Bronchial epithelial cell (primary cell): ENCODE results near the gene NUDT3. TPM values are rescaled to one million over a fixed set of nuclear protein-coding genes. Genes with fewer than 3 reads are reported as not detected.

ENCODE experiments used
- DNase-seq: peaks from one replicate; pipeline ENCODE4 v3.0.0-alpha.2; 2010; ENCODE audit warnings: low read depth
- FAIRE-seq: peaks from 2 replicates; lab custom pipeline; 2011; peaks lifted over from hg19 to GRCh38; lab: Jason Lieb, UNC
- H3K27me3 ChIP-seq: 2 replicates; pipeline ENCODE4 v1.5.1; 2011; ENCODE audit warnings: low read length; ENCODE audit not compliant: control insufficient read depth, insufficient read depth
- H3K36me3 ChIP-seq: 2 replicates; pipeline ENCODE4 v1.5.1; 2011; ENCODE audit warnings: low read length; ENCODE audit not compliant: control insufficient read depth, insufficient read depth
- H3K4me3 ChIP-seq: 2 replicates; pipeline ENCODE4 v1.5.1; 2011; ENCODE audit warnings: mild to moderate bottlenecking, low read depth, low read length, control low read depth
- CTCF ChIP-seq: IDR thresholded peaks from 2 replicates; pipeline ENCODE4 v1.5.1; 2011; ENCODE audit warnings: mild to moderate bottlenecking, moderate library complexity, low read length, control low read depth, inconsistent platforms; ENCODE audit not compliant: insufficient read depth, severe bottlenecking
- total RNA-seq: library from RNA; depleted of rRNA; stranded (reverse); fragments of >200 nt; gene quantifications from 2 replicates; pipeline ENCODE4 v1.2.1, GENCODE V29; 2014

NUDT3 gene
- total RNA-seq, 1 donor from 2014 or later, result 15.8 TPM

DNA sequence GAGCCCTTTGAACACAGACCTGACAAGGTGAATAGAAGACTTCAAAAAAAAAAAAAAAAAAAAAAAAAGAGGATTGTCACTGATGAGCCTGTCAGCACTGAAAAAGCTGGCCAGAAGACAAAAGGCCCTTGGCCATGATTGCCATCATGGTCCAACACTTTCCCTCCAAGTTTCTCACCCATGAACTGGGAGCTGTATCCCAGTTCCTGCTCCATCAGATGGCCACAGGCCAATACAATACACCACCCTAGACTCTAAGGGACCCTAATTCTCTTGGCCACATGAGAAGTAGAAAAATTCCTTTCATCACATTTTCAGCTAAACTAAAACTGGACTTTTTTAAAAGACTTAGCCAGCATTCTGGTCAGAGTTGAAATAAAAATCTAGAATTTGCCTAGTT, 50.2 kb downstream of the NUDT3 start:
- no peaks in the 10 kb centered on the region for H3K36me3 ChIP-seq

GRCh38 chr6:34341481-34341971, 50.9 kb downstream of the NUDT3 start:
- TF ChIP-seq CTCF, result no peak
- Histone ChIP-seq H3K27me3 (no peaks in the 10 kb centered on the region), H3K36me3 (no peaks in the 10 kb centered on the region), H3K4me3 (no peak overlapping the region)
- peak; percentile 23 for FAIRE-seq
- peak; percentile 61 for DNase-seq

More for the DNA sequence above, 50.2 kb downstream of the NUDT3 start:
- FAIRE-seq (no peak), DNase-seq (no peak)
- no peaks in the 10 kb centered on the region for H3K27me3 ChIP-seq
- no peak for TF ChIP-seq CTCF
- H3K4me3 ChIP-seq, result no peak overlapping the region

DNA sequence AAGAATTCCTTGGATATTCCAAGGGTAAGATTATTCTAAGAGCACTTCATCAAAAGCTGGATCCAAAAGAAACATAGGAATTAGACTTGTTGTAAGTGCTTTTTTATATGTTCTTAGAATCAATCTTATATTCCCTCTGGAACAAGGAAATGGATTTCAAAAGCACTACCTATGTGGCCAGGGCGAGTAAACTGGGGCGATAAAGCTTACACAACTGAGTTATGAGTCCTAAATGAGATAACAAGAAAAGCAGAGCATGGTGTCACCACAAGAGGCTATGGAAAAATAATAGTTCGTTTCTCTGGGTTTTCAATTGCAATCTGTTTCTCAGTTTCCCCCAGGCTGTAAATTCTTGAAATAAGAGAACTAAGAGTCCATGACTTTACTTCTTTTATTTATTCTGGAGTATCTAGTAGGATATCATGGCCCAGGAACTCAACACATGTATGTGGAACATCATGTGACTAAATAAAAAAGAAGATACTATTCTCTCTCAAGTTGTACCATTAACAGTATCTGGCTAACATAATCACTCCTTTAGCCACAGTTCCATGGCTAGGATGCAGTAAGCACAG, 51.5 kb downstream of the NUDT3 start:
- no peak for TF ChIP-seq CTCF
- Histone ChIP-seq H3K27me3 (no peaks in the 10 kb centered on the region), H3K4me3 (no peak overlapping the region), H3K36me3 (no peaks in the 10 kb centered on the region)
- DNase-seq (no peak), FAIRE-seq (no peak)

DNA sequence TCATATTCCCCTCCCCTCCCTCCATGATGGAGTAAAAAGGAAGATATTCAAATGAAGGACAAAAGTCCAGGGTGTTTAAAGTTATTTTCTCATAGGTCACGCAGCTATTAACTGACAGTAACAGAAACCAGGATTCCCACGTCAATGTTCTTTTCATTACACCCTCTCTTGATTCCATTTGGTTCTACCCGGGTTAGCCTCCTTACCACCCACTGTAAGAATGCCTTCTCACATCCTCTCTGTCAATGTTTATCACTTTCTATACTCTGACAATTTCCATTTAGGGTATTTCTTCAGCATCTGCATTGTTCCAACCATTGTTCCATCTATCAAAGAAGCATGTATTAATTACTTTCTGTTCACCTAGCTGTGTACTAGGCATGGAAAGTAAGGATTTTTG, 52.1 kb downstream of the NUDT3 start:
- TF ChIP-seq CTCF, result no peak
- no peaks in the 10 kb centered on the region for H3K36me3 ChIP-seq
- no peak overlapping the region for H3K4me3 ChIP-seq
- no peak for FAIRE-seq
- DNase-seq, result no peak
- H3K27me3 ChIP-seq, result no peaks in the 10 kb centered on the region

DNA sequence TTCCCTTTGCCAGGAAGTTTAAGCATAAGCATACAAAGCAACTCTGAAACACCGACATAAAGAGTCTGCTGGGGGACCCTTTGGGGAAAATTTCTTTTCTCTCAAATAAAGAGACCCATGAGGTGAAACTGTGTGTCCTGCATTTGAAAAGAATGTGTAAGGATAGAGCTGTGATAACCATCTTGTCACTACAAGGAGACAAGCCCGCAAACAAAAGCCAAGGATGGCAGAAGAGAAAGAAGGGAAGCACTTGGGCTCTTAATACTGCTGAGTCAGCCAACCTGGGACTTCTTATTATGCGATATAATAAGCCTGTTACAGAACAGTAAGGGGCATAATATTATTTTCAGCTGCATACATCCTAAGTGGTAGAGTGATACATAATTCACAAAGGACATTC, 52.5 kb downstream of the NUDT3 start:
- Histone ChIP-seq H3K4me3 (no peak overlapping the region), H3K36me3 (no peaks in the 10 kb centered on the region), H3K27me3 (no peaks in the 10 kb centered on the region)
- DNase-seq (no peak), FAIRE-seq (no peak)
- no peak for TF ChIP-seq CTCF

- H3K27me3 ChIP-seq, result no peaks in the 10 kb centered on the region
- FAIRE-seq (no peak), DNase-seq (no peak)
- H3K36me3 ChIP-seq, result no peaks in the 10 kb centered on the region
- TF ChIP-seq CTCF, result no peak
- no peak overlapping the region for H3K4me3 ChIP-seq
Measured at GRCh38 chr6:34339432-34339831, 53.0 kb downstream of the NUDT3 start.
